HG02870 (cell line): ENCODE data around the gene CELF3.

Experiments
- ATAC-seq: cut with Tn5 transposase; IDR thresholded peaks from one replicate; pipeline ENCODE4 v1.9.1; 2021; ENCODE audit warnings: mild to moderate bottlenecking, moderate library complexity; ENCODE audit not compliant: unreplicated experiment

Gene CELF3

DNA sequence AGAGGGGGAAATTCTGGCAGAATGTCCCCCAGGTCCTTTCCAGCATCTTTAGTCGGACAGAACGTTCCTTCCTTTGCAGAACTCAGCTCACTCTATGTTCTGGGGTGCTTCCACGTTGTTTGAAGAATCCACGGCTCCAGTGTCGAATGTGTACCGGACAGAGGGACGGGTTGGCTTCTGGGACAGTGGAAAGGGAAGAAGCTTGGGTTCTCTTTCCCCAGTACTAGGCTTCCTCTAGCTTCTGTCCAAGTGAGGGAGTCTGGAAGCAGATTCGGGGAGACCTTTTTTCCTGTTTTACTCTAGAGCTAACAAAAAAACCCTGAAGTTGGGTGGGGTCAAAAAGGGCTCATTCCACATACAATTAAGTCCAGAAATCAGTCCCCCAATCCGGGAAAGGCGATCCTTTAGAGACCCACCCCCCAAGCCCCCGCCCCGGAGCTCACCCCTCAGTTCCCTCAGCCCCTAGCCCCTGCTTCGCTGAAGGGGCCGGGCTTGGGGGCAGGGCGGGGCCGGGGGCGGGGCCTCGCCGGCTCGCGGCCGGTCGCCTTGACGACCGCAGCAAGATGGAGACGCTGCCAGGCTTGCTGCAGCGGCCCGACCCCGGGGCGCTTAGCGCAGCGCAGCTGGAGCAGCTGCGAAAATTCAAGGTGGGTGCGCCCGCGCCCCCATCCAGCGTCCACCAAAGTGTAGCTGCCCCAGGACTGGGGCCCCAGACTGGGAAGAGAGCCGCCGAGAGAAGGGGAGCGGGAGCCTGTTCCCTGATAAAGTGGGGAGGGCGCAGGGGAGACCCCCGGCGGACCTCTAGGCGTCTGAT is 4.6 kb upstream of the CELF3 start, which contains the start of gene RIIAD1:
Gene RIIAD1 (plus strand): TSS at position 549 of the 814 bp plus-strand sequence. CDS start 15 bp downstream, at position 564.
- ATAC-seq, result peak; percentile 48

DNA sequence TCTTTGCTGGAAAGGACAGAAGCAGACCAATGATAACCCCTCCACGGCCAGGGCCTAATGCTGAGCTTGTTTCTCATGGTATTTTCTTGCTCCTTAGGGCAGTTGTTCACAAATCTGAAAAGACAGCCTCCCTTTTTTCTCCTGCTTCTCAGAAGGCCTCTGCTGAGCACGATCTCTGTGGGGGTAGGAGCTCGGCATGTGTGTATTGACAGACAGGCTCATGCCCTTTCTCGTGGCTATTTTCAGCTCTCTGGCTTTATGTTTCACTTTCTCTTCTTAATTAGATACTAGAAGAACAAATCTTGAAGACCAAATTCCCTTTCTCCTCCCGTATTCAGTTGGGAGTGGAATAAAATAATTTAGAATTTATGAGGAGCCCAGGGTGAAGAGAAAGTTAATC is 4.0 kb upstream of the CELF3 start:
- ATAC-seq, result no peak

DNA sequence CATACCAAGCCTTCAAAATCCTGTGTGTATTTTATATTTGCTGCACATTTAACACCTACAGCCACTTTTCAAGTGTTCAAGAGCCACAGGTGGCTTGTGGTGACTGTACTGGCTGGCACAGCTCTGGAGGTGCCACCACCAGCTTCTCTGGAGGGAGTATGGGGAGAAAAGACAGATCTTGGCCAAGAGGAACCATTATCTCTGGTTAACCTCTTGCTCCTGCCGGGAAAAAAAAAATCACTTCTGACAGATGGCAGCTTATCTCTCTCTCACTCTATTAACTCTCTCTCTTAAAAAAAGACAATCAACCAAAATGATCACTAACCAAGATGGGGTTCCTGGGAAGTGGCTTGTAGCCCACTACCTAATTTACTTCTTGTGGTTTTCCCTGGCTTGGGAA is 3.5 kb upstream of the CELF3 start:
- no peak for ATAC-seq

DNA sequence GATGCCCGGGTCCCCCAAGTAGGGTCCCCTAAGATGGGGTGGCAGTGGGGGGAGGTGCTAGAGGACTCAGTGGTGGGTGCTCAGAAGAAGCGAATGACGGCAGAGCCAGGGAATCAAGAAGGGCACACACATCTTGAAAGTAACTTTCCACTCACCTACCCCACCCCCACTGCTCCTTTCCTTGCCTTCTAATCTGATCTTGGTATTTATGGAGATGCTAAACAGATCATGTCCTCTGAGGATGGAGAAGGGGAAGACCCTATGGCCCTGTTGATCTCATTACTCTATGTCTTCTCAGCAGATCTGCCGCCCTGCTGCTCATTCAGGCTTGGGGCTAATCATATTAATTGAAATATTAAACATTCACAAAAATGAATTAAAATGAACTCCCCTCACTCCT is 2.1 kb upstream of the CELF3 start:
- ATAC-seq, result no peak

DNA sequence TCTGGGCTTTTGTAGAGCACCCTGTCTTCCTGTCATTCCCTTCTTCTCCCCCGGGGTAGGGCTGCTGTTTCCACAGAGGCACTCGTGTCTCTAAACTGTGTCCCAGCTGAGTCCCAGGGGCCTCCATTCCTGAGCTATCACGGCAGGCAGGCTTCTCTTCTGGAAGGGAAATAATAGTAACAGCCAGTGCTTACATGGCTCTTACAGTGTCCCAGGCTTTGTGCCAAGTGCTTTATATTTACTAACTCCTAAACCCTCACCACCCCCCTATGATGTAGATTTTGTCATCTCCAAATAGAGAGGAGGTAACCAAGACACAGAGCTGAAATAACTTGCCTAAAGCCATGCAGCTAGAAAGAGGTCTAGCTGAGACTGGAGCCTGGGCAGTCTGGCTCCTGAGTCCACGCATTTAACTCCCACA is 1.4 kb upstream of the CELF3 start:
- ATAC-seq, result no peak

DNA sequence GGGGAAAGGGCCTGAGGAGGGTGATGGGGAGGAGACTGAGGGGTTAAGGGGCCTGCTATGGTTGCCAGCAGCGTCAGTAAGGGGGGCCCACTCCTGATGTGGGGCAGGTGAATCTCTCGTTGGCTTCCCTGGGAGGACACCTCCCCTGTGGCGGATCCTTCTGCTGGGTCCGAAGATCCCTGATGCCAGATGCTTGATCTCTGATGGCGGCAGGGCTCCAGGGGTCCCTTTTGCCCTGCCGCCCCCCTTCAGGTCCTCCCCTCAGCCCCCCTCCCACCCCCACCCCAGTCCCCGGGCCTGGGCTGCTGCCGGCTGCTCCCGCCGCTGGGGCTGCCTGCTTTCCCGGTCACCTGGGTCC is 219 bp downstream of the CELF3 start:
- ATAC-seq, result no peak

DNA sequence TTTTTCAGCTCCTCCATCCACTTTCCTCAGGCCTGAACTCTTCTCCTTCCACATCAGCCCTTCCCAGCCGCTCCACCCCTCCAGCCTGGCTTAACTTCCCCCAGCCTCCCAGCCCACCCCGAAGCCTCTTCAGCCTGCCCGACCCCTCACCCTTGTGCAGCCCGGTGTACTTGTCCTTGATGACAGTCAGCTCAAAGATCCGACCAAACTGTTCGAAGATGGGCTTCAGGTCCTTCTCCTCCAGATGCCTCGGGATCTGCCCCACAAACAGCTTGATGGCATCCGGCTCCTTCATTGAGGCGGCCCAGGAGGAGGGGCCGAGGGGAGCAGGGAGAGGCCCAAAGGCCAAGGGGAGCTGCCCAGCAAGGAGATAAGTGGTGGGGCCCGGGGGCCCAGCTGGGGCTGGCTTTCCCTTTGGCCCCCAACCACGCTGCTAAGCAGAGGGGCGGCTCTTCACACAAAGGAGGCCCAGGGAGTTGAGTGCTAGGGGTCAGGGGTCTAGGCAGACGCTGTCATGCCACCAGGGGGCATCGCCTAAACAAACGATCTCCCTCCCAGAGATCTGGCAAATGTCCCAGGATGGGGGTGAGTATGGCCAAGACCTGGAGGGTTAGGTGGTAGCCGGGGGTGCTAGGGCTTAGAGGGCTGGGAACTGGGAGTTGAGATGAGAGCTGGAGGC is 738 bp downstream of the CELF3 start:
- ATAC-seq, result no peak

DNA sequence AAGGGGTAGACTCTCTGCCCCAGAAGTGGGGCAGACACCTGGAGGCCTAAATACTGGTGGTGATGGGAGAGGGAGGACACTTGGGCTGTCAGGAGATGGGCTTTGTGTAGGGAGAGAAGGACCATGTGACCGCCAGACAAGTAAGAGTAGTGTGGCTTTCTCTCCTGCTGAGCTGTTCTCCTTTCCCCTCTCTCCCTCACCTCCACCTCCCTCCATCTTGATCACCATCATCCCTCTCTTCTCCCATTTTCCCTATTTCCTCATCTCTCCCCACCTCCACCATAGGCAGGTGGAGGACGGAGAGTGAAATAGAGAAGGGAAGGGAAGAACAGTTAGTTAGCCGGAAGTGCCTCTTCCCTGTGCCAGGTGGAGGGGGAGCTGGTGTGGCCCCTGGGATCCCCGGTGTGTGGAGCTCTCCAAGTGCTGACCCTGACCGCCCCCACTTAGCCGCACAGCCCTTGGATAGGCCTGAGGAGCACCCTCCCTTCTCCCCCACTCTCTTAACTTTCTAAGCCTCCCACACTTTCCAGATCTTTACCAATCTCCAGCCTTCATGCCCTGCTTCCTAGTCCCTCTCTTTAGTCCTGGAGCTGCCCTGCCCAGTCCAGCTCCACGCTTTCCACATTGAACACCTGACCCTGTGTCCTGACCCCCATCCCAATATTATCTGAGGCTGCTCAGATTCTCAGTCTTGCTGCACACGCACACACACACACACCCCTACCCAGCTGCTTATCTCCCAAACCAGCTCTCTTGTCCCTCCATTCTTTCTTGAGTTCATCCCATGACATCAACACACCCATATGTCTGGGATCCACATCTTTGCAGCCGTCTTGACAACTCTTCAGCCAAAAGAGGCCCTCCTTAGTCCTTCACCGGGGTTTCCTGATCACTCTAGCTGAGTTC is 1.5 kb downstream of the CELF3 start:
- ATAC-seq, result no peak

DNA sequence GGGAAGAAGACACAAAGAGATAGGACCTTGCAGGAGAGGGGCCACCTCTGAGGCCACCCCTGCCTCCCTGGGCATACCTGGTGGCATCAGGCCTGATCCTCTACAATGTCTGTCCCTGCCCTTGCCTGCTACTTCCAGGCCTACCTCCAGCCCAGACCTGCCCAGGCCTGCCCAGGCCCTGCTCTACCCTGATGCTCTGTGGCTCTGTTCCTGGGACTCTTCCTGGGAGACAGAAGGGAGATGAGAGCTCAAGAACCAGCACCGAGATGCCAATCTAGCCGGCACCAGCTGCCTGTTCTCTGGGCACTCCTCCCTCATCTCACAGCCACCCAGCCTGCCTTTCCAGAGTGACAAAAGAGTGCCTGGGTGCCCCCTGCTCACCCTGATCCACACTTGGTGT is 2.7 kb downstream of the CELF3 start:
- no peak for ATAC-seq

DNA sequence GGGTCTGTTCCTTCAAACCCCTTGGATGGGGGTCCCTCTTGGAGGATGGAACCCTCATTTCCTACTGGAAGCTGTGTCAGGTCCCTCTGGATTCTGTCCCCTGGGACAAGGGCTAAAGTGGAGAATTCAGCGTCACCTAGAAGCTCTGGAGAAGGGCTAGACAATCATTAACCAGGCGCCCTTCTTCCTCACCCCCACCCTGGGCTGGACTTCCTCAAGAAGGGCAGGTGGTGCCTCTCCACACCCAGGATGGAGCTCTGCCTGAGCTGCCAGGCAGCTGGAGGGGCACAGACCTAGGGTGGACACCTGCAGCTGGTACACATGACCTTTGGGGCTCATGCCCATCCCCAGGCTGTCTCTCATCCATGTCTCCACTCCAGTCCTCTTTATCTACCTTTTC is 3.6 kb downstream of the CELF3 start:
- ATAC-seq, result no peak

DNA sequence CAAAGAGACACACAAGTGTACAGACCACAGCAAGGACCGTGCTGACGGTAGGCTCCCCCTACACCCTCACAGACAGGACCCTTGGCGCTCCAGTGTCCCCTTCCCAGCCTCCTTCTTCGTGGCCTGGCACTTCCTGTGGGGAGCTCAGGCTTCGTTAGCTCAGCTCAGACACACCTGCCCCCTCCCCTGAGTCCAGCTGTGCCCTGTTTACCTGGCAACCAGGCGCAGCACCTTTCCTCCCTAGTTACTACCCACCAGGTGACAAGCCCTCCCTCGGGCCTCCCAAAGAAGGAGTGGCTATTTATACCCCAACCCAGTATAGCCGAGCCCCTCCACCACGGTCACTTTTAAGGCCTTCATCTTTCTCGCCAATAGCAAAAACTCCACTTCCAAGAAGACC is 4.7 kb downstream of the CELF3 start:
- ATAC-seq, result no peak

DNA sequence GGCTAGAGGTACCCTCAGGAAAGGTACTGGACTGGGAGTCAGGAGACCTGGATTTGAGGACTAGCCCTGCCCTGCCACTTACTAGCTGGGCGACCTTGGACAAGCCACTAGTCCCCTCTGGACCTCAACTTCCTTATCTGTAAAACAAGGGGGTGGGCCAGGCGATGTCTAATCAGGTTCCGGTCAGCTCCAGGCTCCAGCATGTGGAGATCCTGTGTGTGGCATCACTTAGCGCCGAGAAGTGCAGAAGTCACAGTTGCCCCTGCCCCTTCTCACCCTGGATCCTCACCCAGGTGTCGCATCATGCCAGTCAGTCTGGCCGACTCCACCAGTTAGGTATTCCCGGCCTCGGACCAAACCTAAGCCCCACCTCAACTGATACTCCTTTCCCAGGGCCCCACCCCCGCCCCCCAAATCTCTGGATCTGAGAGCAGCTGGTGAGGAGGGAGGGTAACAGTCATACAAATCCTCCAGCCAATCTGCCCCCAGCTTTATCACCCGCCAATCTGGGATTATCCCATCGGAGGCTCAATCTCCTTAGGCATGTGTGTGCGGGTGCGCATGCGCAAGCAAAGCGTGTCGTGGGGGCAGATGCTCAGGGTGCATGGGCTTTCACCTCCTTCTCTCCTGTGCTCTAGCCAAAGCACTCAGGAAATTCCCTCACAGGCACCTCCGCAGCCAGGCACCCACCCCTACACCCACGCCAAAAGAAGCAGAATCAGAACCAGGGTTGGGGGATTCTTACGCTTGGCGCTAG is 5.4 kb downstream of the CELF3 start:
- ATAC-seq, result no peak

DNA sequence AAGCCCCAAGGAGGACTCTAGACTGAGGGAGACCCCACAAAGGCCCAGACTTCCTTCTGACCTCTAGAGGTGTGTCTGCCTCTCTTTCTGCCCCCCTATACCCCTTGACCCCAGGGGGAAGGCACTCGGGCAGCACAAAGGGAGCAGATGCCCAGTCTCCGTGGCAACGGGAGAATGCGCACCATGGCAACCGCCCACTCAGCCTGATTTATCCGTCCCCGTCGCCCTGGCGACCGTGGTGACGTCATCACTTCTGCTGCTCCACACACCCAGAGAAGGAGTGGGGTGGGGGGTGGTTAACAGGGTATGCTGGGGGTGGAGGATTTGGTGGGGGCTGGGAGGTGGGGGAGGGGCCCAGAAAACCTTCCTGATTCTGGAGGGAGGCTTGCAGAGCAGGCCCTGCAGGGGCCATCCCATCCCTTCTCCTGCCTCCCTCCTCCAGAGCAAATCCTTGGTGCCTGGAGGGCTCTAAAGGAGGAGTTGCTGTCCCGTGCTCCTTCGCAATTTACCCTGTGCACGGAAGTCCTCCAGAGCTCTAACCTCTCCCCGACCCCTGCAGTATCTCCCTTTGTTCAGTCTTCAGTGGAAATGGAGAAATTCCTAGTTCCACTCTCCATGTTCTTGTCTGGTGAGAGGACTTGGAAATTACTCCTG is 6.3 kb downstream of the CELF3 start:
- no peak for ATAC-seq

DNA sequence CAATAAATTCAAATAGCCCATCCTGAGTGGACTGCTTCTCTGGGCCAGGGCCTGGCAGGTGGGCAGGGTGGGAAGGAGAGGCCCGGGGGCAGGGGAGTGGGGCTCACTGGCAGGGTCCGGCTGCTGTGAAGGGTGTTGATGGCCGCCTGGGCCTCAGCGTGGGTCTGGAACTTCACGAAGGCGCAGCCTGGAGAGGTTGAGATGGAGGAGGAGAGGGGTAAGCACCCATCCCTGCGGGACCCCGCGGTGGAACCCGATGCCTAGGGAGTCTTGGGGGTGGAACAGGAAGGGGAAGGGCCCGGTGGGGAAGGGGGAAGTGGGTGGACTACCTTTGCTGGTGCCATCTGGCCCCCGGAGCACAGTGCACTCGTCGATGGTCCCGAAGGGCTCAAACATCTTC is 7.7 kb downstream of the CELF3 start:
- no peak for ATAC-seq

DNA sequence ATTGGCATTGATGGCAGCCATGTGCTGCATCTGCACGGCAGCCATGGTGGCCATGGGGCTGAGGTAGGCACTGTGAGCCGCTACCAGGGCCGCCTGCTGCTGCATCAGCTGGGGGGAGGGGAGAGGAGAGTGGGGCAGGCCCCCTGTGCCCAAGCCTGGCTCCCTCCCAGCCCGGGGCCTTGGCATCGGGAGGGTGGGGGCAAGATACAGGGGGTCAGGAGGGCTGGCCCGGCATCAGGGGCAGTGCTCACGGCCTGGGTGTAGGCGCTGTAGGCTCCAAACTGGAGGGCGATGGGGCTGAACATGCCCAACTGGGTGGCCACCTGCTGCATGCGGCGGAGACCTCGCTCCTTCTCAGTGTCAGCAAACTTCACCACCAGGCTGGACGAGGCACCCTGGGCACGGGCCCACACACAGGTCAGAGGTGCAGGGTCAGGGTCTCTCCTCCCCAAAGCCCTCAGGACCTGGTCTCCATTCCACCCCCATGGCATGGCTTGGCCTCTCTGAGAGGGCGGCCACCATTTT is 9.0 kb downstream of the CELF3 start:
- no peak for ATAC-seq

DNA sequence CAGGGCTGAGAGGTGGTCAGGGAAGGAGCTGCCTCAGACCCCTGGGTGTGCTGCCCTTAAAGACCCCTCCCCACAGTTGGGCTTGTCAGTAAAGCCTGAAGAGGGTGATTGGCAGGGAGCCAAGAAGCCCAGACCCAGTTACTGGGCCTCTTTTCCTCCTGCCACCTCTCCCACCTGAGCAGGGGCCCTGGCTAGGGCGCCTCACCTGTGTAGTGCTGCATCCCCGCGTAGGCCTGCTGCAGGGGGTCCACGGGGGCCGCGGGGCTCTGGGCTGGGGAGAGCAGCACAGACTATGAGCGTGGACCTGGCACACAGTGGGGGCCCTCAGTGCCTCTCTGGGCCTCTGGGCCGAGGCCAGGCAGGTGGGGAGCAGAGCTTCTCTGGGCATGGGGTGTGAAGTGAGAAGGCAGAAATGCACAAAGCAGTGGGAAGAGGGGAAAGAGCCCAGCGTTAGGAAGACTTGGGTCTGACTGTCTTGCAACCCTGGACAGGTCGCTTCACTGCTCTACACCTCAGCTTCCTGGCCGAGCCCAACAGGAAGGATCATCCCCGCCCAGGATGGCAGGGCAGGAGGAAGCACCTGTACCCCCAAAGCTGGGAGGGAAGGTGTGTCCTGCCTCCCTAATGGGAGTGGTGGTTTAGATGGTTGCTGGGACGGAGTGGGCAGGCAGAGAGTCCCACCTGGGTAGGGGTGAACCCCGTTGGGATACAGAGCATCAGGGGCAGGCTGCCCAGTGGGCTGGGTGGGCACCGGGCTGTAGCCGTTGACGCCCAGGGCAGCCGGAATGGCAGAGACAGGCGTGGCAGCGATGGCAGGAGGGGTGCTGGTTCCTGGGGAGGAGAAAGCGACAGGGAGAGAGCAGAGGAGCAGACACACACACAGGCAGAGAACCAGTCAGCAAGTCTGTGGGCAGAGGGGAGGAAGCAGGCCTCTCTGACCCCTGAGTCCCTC is 9.9 kb downstream of the CELF3 start:
- no peak for ATAC-seq

DNA sequence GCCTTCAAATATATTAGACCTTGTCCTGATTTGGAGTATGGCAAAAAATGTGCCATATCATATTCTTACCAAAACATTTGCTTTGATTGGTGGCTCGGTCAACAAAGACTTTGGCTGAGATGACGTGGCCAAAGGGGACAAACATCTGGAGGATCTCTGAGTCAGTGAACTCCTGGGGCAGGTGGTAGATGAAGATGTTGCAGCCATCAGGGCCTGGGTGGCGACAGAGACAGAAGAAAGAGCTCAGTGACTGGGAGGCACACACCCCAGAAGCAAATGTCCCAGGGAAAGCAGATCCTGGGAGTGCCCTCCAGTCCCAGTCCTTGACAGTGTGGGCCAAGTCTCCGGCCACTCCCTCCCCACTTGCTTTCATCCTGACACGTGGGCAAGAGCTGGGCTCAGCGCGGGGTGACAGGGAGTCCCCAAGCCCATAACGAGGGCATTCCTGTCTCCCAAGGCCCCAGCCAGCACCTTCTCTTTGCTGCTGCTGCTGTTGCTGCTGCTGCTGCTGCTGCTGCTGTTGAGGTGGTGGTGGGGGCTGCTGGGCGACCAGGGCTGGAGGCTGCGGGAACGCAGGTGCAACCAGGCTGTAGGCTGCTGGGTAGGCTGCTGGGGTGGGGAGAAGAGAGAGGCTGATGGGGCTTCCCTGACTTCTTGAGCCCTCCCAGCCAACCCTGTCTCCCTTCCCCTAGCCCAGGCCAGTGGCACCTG is 10.7 kb downstream of the CELF3 start:
- ATAC-seq, result no peak

DNA sequence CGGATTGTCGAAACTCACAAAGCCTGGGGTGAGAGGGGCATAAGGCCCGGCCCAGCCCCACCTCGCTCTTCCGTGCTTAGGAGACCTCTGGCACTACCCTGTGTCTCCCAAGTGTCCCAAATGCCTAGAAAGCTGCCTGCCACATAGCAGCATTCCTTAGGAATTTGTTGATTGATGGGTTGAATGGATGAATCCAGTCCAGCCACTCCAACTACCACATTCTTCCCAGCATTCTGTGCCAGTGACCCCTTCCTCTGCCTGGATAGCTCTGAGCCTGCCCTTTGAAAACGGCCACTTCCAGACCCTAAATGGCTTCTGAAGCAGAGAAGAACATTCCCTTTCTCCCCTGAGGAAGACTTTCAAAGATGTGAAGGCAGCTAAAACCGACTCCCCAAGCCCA is 11.5 kb downstream of the CELF3 start:
- no peak for ATAC-seq
